DMS79 (cell line): ENCODE data around the gene ZNF587B.
"Not testable (repeated sequence)": the region's sequence is repeated elsewhere in the genome, so short reads cannot be mapped to it uniquely, and the experiment has no call there.

Experiments used
- DNase-seq: peaks from one replicate; lab custom pipeline; 2025; lab: John Stamatoyannopoulos, UW

Gene ZNF587B

DNA sequence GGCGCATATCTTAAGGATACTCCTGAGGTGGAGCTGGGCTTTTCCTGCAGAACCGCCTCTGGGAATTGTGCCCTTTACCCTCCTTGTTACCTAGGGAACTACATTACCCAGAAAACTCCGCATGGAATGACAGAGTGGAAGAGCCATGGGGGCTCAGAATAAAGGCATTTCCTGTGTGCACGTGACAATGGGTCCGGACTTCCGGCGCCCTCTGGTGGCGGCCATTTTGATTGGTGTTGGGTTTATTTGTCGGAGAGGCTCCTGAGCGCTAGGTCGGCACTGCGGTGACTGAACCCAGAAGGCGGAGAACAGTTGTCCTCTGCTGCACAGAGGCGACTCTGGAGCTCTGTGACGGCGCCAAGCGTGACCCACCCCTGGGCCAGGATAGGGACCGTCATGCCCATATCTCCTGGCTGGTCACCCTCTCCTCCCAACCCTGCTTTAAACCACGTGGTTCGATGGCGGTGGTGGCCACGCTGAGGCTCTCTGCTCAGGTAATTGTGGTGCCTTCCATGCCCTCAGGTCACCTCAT, at the start of gene ZNF587B:
TSS of gene ZNF587B (plus strand) at position 229 of the 532 bp plus-strand sequence. CDS start at position 459, 230 bp downstream.
- DNase-seq: no peak

DNA sequence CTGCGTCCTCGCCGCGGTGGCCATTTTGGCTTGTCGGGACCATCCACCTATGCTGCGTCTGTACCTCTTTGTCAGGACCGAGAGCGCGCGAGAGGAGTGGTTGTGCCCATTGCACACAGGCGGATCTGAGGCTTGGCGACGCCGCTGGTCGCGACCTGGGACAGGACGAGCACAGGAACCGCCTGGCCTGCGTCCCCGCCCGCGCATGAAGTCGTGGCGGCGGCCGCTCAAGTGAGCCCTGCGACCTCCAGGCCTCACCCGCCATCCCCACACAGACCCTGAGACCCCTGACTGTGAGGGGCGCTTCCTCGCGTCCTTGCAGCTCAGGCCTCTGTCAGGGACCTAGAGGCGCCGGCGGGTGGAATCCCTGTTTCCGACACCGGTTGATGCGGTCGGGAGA, 43.8 kb upstream of the ZNF587B start:
- no peak for DNase-seq

DNA sequence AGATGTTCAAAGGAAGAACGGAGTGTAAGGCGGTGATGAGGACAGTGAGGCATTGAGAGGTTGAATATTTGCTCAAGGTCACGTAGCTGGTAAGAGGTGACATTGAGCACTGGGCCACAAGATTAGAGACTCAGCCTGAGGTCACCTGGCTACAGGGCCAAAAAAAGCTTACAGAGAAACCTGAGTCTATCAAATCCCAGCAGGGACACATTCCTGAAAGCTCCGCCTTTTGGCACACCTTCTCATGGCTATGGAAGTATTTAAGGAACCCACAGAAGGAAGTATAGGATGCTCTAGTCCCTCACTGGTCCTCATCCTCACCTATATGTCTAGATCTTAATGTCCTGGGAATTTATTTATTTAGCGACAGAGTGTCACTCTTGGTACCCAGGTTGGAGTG, 43.2 kb upstream of the ZNF587B start:
- DNase-seq: no peak

DNA sequence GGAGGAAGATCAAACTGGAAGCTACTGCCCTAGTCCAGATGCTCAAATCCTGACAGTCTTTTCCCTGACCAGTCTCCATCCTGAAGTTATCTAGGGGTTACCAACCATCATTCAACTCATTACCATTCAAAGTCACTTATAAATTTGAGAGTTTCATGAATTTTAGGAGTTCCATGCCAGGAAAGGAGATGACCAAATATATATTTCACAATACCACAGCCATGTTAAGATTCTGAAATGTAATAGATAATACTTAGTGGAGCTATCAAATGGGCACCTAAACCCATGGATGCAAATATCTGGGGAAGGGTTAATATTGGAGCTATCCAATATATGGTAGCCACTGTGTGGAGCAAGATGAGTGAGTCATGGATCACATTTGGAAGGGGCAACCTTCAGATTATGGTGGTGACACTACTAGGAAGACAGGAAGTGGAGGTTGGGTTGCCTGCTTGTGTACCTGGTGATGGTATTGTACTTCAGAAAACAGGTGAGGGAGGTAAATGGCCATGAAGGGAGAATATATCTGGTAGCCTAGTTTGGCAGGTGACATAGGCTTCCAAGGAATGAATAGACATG, 41.9 kb upstream of the ZNF587B start:
- DNase-seq: no peak

DNA sequence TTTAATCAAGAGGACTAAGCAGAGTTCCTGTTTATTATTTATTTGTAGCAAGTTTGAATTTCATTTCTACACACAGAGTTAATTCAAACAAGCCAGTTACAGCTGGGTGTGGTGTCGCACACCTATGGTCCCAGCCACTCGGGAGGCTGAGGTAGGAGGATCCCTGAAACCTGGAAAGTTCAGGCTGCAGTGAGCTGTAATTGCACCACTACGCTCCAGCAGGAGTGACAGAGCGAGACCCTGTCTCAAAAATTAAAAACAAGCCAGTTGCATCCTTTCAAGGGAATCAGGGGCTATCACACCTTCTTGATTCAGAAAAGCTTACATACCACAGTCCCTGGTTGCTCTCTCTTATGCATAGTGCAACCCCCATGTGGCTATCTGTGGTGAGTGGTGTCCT, 40.8 kb upstream of the ZNF587B start:
- no peak for DNase-seq

DNA sequence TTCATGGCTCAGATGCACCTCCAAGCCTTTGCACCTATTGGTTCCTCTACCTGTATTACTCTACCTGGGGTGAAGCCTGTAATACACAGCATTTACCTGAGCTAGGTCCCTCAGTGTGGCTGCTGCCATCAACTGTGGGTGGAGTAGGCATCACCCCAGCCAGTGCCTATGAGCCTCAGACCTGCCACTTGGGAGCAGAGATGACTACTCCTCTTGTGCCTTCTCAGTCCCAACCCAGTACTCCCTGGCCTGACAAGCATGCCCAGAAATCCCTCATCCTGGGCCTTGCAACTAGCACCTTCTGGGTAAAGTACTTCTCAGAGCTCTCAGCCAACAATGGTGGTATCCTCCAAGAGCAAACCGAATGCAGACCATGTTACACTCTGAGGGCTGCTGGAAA, 33.5 kb upstream of the ZNF587B start:
- DNase-seq: not testable (repeated sequence)

DNA sequence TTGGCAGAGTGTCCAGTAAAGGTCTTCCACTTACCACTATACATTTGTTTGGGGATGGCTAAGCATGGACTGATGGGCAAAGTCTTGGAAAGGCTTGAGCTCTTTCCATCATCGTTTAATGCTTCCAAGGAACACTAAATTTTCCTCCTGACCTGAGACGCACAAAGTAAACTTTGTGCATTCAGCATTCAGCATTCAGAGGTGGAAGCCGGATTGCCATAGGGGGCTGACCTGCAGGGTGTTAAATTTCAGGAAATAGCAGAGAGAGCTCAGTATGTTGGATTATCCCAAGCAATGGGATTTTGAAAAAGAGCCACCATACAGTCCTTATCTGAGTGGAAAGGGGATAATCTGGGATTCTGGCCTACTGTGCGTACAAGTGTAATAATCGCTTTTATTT, 29.4 kb upstream of the ZNF587B start:
- DNase-seq: no peak

DNA sequence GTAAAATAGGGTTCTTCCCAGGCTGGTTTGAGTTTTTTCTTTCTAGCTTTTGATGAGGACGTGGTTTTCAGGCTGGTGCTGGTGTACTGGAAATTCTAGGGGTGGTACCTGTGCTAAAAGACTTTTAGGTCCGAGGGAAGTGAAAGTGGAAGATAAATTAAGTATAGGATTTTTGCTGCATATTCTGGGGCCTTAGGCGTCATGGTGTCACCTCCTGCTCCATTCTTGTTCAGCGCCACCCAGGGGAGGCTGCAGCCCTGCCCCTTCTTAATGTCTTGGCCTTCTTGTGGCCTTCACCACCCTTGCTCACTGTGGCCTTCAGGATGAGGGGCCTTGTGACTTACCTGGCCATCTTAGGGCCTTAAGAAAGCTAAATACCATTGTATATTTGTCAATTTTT, 27.8 kb upstream of the ZNF587B start:
- no peak for DNase-seq

DNA sequence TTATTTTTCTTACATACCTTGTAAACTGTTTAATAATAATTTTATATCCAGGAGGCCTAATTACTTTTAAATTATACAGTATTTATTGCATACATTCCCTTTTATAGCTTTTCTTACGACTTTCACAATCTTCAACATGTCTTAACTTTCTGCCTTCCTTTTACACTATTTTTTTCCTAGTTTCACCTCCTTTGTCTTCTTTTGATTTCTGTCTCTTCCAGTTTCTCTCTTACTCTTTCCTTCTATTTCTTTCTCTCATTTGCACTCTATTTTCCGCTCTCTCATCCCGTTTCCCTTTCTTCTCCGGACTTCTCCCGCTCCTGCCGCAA, 26.9 kb upstream of the ZNF587B start:
- DNase-seq: no peak

DNA sequence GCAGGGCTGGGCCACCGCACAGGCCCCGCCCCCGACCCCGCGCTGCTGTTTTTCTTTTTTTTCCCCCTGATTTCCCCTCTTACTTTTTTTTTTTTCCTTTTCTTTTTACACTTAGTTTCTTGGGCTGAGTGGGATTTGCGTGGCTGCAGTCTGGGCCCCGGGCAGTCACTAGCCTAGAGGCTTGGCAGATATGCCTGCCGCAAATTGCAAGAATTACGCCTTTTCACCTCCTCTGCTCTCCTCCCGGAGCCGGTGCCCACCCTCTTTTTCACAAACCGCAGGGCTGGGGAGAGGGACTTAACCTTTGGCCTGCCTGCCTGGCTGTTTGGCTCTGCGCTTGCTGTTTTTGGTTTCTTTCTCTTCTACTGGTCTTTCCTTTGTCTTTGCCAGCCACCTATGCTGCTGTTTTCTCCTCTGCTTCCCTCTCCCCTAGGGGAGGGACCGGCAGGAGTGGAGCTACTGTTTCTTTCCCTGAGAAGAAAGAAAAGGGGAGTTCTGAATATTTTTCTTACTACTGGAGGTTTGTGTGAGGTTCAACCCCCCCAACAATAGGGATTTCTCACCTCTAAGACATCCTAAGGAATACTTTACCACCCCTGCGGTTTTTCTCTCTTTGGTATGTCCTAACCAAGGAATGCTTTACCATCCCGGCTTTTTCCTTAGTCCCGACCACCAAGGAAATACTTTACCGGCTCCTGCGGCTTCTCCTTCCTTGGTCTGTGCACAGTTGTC, 26.3 kb upstream of the ZNF587B start:
- DNase-seq: peak; percentile 51

DNA sequence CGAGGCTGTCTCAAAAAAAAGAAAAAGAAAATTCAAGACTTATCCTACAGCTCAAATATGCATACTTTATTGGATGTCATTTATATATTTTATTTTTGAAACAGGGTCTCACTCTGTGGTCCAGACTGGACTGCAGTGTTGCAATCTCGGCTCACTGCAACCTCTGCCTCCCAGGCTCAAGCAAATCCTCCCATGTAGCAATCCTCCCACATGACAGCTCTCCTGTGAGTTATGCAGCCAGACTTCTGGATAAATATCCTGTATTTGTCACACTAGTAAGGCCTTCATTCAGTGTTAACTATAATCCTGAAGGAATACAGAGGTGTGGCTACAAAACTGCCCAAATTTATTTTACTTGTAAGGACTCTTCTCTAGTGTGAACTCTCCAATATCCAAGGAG, 22.6 kb upstream of the ZNF587B start:
- no peak for DNase-seq

DNA sequence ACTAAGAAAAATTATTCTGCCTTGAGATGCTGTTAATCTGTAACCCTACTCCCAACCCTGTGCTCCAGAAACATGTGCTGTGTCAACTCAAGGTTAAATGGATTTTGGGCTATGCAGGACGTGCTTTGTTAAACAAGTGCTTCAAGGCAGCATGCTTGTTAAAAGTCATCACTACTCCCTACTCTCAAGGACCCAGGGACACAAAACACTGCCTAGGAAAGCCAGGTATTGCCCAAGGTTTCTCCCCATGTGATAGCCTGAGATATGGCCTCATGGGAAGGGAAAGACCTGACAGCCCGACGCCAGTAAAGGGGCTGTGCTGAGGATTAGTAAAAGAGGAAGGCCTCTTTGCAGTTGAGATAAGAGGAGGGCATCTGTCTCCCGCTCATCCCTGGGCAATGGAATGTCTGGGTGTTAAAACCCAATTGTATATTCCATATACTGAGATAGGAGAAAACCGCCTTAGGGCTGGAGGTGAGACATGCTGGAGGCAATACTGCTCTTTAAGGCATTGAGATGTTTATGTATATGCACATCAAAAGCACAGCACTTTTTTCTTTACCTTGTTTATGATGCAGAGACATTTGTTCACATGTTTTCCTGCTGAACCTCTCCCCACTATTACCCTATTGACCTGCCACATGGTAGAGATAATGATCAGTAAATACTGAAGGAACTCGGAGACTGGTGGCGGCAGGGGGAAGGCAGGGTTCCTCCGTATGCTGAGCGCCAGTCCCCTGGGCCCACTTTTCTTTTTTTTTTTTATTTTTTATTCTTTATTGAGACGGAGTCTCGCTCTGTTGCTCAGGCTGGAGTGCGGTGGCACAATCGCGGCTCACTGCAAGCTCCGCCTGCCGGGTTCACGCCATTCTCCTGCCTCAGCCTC, 19.4 kb upstream of the ZNF587B start:
- DNase-seq: not testable (repeated sequence)

DNA sequence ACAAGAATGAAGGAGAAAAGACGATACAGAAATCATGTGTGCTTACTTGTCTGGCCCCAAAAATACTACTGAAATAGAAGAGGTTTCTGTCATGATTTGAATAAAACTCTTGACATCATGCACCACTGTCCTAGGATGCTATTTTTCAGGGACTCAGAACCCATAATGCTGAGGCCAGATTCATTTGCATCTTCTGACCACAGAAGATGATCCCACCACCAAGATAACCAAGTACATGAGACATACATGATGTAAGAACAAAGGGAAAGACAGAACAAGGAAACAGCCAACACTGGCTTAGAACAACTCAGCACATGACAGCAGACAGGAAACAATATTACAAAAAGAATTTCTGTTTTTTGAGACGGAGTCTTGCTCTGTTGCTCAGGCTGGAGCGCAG, 17.9 kb upstream of the ZNF587B start:
- no peak for DNase-seq

DNA sequence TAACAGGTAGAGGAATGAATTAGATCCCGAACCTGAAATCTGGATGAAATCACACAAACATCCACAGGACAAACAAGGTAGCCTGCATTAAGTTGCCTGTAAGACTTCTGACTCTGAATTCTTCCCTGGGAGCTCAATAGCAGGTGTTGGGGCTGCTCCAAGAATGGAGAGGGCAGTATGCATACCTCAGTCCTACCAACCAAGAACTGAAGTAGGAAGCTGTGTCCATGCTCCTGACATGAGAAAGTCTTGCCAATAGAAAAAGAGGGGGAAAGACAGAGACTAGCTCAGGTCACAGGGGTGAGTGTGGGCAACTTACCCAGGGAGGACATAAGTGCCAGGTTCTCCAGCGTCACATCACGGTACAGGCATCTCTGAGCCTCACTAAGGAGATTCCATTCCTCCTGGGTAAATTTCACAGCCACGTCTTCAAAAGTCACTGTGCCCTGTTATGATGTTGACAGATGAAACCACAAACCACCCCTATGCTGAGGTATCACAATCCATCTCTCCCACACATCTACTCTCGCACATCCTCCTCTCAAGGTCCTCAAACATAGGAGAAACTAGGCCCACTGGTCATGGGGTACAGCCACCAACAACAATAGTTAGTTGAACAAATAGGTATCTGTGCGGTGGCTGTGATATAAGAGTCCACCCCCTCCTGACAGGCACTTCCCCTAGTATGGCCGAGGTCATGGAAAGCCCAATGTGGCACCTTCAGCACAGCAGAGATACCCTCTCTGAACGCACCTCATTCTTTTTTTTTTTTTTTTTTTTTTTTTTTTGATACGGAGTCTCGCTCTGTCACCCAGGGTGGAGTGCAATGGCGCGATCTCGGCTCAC, 16.9 kb upstream of the ZNF587B start:
- DNase-seq: not testable (repeated sequence)

DNA sequence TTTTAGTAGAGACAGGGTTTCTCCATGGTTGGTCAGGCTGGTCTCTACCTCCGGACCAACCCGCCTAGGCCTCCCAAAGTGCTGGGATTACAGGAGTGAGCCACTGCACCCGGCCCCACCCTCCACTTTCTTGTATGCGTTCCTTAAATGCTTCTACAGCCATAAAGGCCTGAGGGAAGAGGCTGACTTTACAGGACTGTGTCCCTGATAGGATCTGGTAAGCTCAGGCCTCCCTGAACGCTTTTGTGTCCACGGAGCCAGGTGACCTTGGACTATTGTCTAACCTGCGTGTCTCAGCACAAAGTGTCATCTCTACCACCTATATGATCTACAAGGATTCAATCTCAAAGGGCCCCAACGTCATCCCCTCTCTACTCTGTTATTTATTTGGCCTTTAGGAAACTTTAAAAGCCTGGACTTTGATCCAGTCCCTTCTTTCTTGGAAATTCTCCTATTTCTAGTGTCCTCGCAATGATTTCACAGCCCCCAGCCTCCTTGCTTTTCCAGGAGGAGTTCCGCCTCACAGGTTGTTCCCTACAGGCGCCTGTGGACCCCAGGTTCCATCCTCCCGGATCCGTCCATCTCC, 16.1 kb upstream of the ZNF587B start:
- DNase-seq: no peak

DNA sequence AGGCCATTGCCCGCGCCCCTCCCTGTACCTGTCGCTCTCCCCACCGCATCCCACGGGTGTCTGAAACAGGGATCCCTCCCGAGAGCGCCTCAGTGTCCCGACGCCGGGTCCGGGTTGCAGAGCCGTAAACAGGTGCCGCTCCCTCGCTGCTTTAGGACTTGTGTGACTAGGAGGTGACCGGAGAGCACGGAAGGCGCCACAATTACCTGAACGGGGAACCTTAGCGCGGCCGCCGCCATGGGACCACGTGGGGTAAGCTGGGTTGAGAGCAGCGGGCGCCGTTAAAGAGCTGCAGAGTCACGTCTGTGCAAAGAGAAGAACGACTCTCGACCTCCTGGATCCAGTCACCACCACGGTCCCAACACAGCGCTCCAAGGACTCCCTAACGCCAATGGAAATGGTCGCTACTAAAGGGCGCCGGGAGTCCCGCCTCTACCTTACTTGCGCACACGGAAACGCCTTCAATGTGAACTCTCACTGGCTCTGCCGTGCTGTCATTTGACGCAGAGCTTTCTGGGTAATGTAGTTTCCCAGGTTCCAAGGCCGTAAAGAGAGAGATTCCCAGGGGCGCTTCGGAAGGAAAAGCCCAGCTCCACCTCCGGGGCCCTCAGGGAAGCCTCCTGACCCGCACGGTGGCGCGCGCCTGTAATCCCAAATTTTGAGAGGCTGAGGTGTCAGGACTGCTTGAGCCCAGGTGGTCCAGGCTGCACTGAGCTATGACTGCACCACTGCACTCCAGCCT, 15.4 kb upstream of the ZNF587B start, which contains the start of gene ZNF552:
TSS of gene ZNF552 (minus strand) at position 409 of the 742 bp plus-strand sequence. CDS start at position 239, 170 bp downstream.
- DNase-seq: peak; percentile 90

DNA sequence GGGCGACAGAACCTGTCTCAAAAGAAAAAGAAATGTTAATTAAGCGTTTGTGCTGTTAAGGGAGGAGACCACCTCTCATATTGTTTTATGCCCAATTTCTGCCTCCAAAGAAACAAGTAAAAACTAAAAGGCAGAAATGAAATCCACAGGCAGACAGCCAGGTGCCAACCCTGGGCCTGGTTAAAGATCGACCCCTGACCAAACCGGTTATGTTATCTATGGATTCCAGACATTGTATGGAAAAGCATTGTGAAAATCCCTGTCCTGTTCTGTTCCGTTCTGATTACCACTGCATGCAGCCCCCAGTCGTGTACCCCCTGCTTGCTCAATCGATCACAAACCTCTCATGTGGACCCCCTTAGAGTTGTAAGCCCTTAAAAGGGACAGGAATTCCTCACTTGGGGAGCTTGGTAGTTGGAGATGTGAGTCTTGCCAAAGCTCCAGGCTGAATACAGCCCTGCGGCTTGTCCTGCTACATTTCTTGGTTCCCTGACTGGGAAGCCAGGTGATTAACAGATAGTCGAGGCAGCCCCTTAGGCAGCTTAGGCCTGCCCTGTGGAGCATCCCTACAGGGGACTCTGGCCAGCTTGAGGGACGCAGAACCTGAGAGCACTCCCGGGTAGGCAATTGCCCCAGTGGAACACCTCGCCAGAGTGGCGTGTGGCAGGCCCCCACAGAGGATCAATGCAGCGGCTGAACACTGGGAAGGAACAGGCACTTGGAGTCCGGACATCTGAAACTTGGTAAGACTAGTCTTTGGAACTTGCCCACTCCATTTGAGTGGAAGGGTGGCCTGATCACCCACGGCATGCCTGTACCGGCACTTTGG, 14.6 kb upstream of the ZNF587B start:
- DNase-seq: no peak

DNA sequence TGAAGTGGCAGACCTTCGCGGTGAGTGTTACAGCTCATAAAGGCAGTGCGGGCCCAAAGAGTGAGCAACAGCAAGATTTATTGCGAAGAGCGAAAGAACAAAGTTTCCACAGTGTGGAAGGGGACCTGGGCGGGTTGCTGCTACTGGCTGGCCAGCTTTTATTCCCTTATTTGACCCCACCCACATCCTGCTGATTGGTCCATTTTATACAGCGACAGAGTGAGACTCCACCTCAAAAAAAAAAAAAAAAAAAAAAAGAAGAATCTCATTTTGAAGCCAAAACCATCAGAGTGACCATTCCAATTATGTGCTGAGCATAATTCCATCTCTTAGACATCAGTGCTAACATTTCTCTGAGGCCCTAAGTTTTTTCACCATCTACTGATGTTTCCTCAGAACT, 13.4 kb upstream of the ZNF587B start:
- no peak for DNase-seq

DNA sequence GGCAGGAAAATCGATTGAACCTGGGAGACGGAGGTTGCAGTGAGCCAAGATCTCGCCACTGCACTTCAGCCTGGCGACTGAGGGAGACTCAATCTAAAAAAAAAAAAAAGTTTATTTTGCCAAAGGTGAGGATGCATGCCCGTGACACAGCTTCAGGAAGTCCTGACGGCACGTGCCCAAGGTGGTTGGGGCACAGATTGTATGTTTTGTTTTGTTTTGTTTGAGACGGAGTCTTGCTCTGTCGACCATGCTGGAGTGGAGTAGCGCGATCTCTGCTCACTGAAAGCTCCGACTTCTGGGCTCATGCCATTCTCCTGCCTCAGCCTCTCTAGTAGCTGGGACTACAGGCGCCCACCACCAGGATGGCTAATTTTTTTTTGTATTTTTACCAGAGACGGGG, 12.1 kb upstream of the ZNF587B start:
- no peak for DNase-seq

DNA sequence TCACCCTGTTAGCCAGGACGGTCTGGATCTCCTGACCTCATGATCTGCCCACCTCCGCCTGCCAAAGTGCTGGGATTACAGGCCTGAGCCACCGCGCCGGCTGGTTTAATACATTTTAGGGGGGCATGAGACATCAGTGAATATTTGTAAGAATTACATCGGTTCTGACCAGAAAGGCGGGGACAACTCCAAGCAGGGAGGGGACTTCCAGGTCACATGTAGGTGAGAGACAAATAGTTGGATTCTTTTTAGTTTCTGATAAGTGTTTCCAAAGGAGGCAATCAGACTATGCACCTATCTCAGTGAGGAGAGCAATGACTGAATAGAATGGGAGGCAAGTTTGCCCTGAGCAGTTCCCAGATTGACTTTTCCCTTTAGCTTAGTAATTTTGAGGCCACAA, 11.7 kb upstream of the ZNF587B start:
- DNase-seq: no peak
